Measurements from ENCODE around the gene MXD3. TPM values are rescaled to one million over a fixed set of nuclear protein-coding genes. Genes with fewer than 3 reads are reported as not detected.

Gene MXD3
- total RNA-seq, 1 donor from 2014 or later: 18.4 TPM

- no peaks in the 10 kb centered on the region for H3K9me3 Mint-ChIP-seq
- H3K27me3 Mint-ChIP-seq (ENCODE audit: low read depth): no peaks in the 10 kb centered on the region
- peaks cover 27% of the 10 kb centered on the region for H3K36me3 Mint-ChIP-seq
- no peak overlapping the region for H3K27ac Mint-ChIP-seq
- no peak for DNase-seq (ENCODE audit: low spot score in 2 of 2, unreplicated experiment in 2 of 2)
- H3K4me1 Mint-ChIP-seq: no peaks in the 10 kb centered on the region
- TF ChIP-seq CTCF (IDR thresholded peaks at IDR 0.05; ENCODE audit: unreplicated experiment): no peak
- no peak overlapping the region for H3K4me3 Mint-ChIP-seq
Measured at GRCh38 chr5:177339107-177339638, 27.5 kb upstream of the MXD3 start.

- DNase-seq (ENCODE audit: low spot score in 2 of 2, unreplicated experiment in 2 of 2): no peak
- no peak for TF ChIP-seq CTCF (IDR thresholded peaks at IDR 0.05; ENCODE audit: unreplicated experiment)
- peaks cover 31% of the 10 kb centered on the region for H3K36me3 Mint-ChIP-seq
- no peak overlapping the region for H3K4me3 Mint-ChIP-seq
- no peaks in the 10 kb centered on the region for H3K4me1 Mint-ChIP-seq
- no peaks in the 10 kb centered on the region for H3K27me3 Mint-ChIP-seq (ENCODE audit: low read depth)
- no peaks in the 10 kb centered on the region for H3K9me3 Mint-ChIP-seq
- no peak overlapping the region for H3K27ac Mint-ChIP-seq
Measured at GRCh38 chr5:177338251-177339106, 26.8 kb upstream of the MXD3 start.

- Mint-ChIP-seq H3K4me3 (no peak overlapping the region), H3K27me3 (ENCODE audit: low read depth) (no peaks in the 10 kb centered on the region), H3K9me3 (no peaks in the 10 kb centered on the region), H3K36me3 (peaks cover 30% of the 10 kb centered on the region), H3K4me1 (no peaks in the 10 kb centered on the region), H3K27ac (no peak overlapping the region)
- TF ChIP-seq CTCF (IDR thresholded peaks at IDR 0.05; ENCODE audit: unreplicated experiment): no peak
- DNase-seq (ENCODE audit: low spot score in 2 of 2, unreplicated experiment in 2 of 2): no peak
Measured at GRCh38 chr5:177336603-177337494, 25.2 kb upstream of the MXD3 start.

GRCh38 chr5:177336112-177336511, 24.4 kb upstream of the MXD3 start:
- Mint-ChIP-seq H3K9me3 (no peaks in the 10 kb centered on the region), H3K4me1 (no peaks in the 10 kb centered on the region), H3K27ac (no peak overlapping the region), H3K27me3 (ENCODE audit: low read depth) (no peaks in the 10 kb centered on the region), H3K4me3 (no peak overlapping the region), H3K36me3 (peaks cover 25% of the 10 kb centered on the region)
- no peak for DNase-seq (ENCODE audit: low spot score in 2 of 2, unreplicated experiment in 2 of 2)
- TF ChIP-seq CTCF (IDR thresholded peaks at IDR 0.05; ENCODE audit: unreplicated experiment): no peak

GRCh38 chr5:177335701-177336065, 24.0 kb upstream of the MXD3 start:
- Mint-ChIP-seq H3K9me3 (no peaks in the 10 kb centered on the region), H3K27ac (no peak overlapping the region), H3K36me3 (peaks cover 28% of the 10 kb centered on the region), H3K4me1 (no peaks in the 10 kb centered on the region), H3K4me3 (no peak overlapping the region), H3K27me3 (ENCODE audit: low read depth) (no peaks in the 10 kb centered on the region)
- DNase-seq (ENCODE audit: low spot score in 2 of 2, unreplicated experiment in 2 of 2): no peak
- no peak for TF ChIP-seq CTCF (IDR thresholded peaks at IDR 0.05; ENCODE audit: unreplicated experiment)

All from mesothelial cell of epicardium (in vitro differentiated cells).